NCI-H526 (cell line): Measurements from ENCODE around the gene PFDN1.

Experiments
- DNase-seq, 2 experiments: peaks; one replicate each; lab custom pipeline; 2025; lab: John Stamatoyannopoulos, UW

The PFDN1 gene

GRCh38 chr5:140238756-140239155, 64.1 kb downstream of the PFDN1 start:
- no peak for DNase-seq

GRCh38 chr5:140236891-140237598, 65.9 kb downstream of the PFDN1 start:
- no peak for DNase-seq

- DNase-seq: no peak
Observed at GRCh38 chr5:140235791-140236551, 66.9 kb downstream of the PFDN1 start.

- DNase-seq: no peak
Observed at GRCh38 chr5:140234377-140234989, 68.4 kb downstream of the PFDN1 start.

GRCh38 chr5:140232731-140233130, 70.2 kb downstream of the PFDN1 start:
- no peak for DNase-seq

GRCh38 chr5:140230373-140230772, 72.5 kb downstream of the PFDN1 start:
- no peak for DNase-seq

- no peak for DNase-seq
Observed at GRCh38 chr5:140228364-140228837, 74.5 kb downstream of the PFDN1 start.

- DNase-seq: no peak
Observed at GRCh38 chr5:140227046-140227445, 75.9 kb downstream of the PFDN1 start.

GRCh38 chr5:140225396-140225795, 77.5 kb downstream of the PFDN1 start:
- no peak for DNase-seq

GRCh38 chr5:140224658-140225057, 78.2 kb downstream of the PFDN1 start:
- DNase-seq: no peak

- DNase-seq: no peak
Observed at GRCh38 chr5:140223567-140223966, 79.3 kb downstream of the PFDN1 start.

GRCh38 chr5:140222416-140222815, 80.5 kb downstream of the PFDN1 start:
- DNase-seq: no peak

GRCh38 chr5:140221697-140222223, 81.1 kb downstream of the PFDN1 start:
- DNase-seq: no peak

GRCh38 chr5:140220698-140221064, 82.2 kb downstream of the PFDN1 start:
- DNase-seq: no peak

- DNase-seq: peak in 1 of 2 experiments; percentile 41
Observed at GRCh38 chr5:140220032-140220697, 82.7 kb downstream of the PFDN1 start.

GRCh38 chr5:140219068-140219991, 83.6 kb downstream of the PFDN1 start:
- peak; percentile 87 to 90 for DNase-seq

GRCh38 chr5:140217299-140218026, 85.4 kb downstream of the PFDN1 start:
- no peak for DNase-seq

GRCh38 chr5:140216478-140217074, 86.3 kb downstream of the PFDN1 start:
- no peak for DNase-seq

GRCh38 chr5:140215276-140215675, 87.6 kb downstream of the PFDN1 start:
- DNase-seq: no peak

GRCh38 chr5:140214831-140215230, 88.1 kb downstream of the PFDN1 start:
- no peak for DNase-seq
